Activated B cell treated with CpG ODN at 0.5 μM for 24 hours (primary cell): ENCODE data around the gene QDPR. TPM values are rescaled to one million over a fixed set of nuclear protein-coding genes. Genes with fewer than 3 reads are reported as not detected.

ENCODE experiments used
- ATAC-seq: fragments of 200-7000 bp; cut with Tn5 transposase; one replicate; pipeline ENCODE4 v1.10.0; 2021; ENCODE audit warnings: low read depth, mild to moderate bottlenecking, moderate library complexity
- CTCF ChIA-PET: fragments of 350-600 bp; sonication (Branson Sonifier 250); formaldehyde crosslinking; loops from one replicate; lab custom pipeline; 2021; ENCODE audit warnings: antibody characterized with exemption; lab: Charles Lee
- POLR2A ChIA-PET: fragments of 350-600 bp; sonication (Branson Sonifier 250); formaldehyde crosslinking; loops from one replicate; lab custom pipeline; 2021; ENCODE audit warnings: antibody characterized with exemption; lab: Charles Lee
- DNase-seq: peaks from one replicate; pipeline ENCODE4 v3.0.0; 2022
- H3K27ac Mint-ChIP-seq: one replicate; pipeline ENCODE4 v1.8.0; 2020; ENCODE audit warnings: mixed read lengths
- H3K27me3 Mint-ChIP-seq: one replicate; pipeline ENCODE4 v1.8.0; 2021; ENCODE audit warnings: mixed read lengths
- H3K36me3 Mint-ChIP-seq: one replicate; pipeline ENCODE4 v1.8.0; 2021; ENCODE audit warnings: low read depth, mixed read lengths
- H3K4me1 Mint-ChIP-seq: one replicate; pipeline ENCODE4 v1.8.0; 2021; ENCODE audit warnings: mixed read lengths
- H3K4me3 Mint-ChIP-seq: one replicate; pipeline ENCODE4 v1.8.0; 2020; ENCODE audit warnings: mild to moderate bottlenecking, mixed read lengths
- H3K9me3 Mint-ChIP-seq: one replicate; pipeline ENCODE4 v1.8.0; 2020; ENCODE audit warnings: mixed read lengths
- CTCF ChIP-seq: fragments of 200-600 bp; IDR thresholded peaks from one replicate; pipeline ENCODE4 v1.8.0; 2022; ENCODE audit warnings: antibody characterized with exemption, mild to moderate bottlenecking
- intact Hi-C: fragments of 100-400 bp; cut with micrococcal nuclease; formaldehyde crosslinking; loops from one replicate; pipeline ENCODE4 v1.15.1; 2024
- total RNA-seq: library from RNA; stranded (reverse); gene quantifications from 2 replicates; pipeline ENCODE4 v1.2.3, GENCODE V29; 2022

Gene QDPR
- total RNA-seq, 1 donor from 2014 or later, result 7.2 TPM

GRCh38 chr4:17436750-17437090 lies 75.2 kb downstream of the QDPR start:
- ChIA-PET POLR2A (no interaction called here), CTCF (no interaction called here)
- no peak overlapping the region for H3K27ac Mint-ChIP-seq
- TF ChIP-seq CTCF, result no peak
- no peaks in the 10 kb centered on the region for H3K36me3 Mint-ChIP-seq
- DNase-seq, result no peak
- no peaks in the 10 kb centered on the region for H3K27me3 Mint-ChIP-seq
- intact Hi-C loops, result no loop called here
- H3K9me3 Mint-ChIP-seq, result no peaks in the 10 kb centered on the region
- no peak overlapping the region for H3K4me3 Mint-ChIP-seq
- no peak for ATAC-seq
- no peaks in the 10 kb centered on the region for H3K4me1 Mint-ChIP-seq

Other genes with a start within 250 kb of the QDPR start
- not detected in 2 replicates for gene CLRN2, start 3.1 kb upstream of the QDPR start, total RNA-seq
- 45.1 and 50.5 TPM in 2 replicates for gene LAP3, start 65.1 kb upstream of the QDPR start, total RNA-seq
- gene MED28, start 102.6 kb upstream of the QDPR start, total RNA-seq, result 71.9 and 74.6 TPM in 2 replicates